NCI-H1048 (cell line): ENCODE results near the gene KCNC1.

ENCODE experiments used
- DNase-seq: peaks from one replicate; lab custom pipeline; 2025; lab: John Stamatoyannopoulos, UW

The KCNC1 gene

GRCh38 chr11:17734418-17734911, at the start of gene KCNC1:
Gene KCNC1, plus strand, starts transcription at chr11:17734781. Its CDS starts 1,222 bp downstream, at chr11:17736003.
- no peak for DNase-seq

DNA sequence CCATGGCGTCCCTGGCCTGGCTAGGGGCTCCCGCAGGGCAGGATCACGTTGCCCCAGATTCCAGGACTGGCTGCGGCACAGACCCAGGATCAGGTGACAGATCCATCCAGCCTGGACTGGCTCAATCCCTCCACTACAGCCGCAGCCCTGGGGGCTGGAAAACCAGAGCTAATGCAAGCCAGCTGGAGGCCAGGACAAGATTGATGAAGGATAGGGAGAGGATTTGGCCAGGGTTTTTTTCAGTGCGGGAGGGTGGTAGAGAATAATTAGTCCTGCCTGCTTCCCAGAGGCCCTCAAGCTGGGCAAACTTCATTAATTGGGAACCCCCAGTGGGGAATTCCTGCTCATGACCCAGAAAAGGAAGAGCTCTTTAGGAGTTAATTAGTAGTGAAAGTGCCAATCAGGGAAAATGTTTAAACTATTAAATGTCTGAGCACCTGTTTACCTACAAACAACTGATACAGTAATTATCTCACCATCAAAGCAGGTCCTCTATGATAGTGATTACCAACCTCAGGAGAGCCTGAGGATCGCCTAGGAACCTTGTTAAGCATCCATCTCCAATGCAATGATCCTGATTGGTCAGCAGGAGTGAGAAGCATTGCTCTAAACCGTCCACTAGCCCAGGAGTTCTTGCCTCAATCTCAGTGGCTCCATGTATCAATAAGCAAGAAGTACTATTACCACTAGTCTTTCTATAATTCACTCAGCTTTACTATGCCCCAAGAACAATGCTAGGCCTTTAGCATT, 48.2 kb upstream of the KCNC1 start:
- DNase-seq: no peak

DNA sequence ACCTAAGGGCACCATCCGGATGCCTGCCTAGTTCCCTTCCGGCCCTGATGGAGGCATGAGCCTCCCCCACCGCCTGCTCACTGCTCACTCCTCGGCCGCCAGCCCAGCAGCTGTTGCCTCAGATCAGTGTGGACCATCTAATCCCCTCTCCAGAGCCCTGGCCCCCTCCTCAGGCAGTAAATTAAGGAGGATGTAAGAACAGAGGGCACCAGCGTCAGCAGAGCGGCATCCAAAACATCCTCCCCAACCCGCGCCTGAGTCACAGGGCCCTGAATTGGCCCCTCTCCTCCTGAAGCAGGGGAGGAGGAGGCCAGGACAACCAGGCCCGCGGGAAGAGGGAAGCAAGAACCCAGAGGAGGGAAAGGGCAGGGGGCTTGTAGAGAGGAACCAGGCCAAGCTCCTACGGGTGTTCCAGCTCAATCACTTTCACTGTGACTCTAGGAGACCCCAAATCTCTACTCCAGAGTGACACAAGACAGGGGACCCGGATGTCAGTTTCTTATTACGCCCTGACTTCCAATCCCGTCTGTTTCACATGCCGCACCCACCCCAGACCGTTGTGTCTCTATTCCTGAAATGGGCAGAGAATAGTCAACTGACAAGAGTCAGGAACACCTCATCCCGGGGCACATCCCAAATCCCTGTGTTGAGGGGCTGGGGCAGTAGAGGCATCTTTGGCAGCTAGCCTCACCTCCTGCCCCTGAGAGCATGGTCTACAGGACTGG, 46.5 kb upstream of the KCNC1 start:
- no peak for DNase-seq

GRCh38 chr11:17691550-17691949, 43.0 kb upstream of the KCNC1 start:
- DNase-seq: no peak

- DNase-seq: no peak
These were observed 42.6 kb upstream of the KCNC1 start for GRCh38 chr11:17691976-17692375.

- DNase-seq: no peak
These were observed 41.6 kb upstream of the KCNC1 start for GRCh38 chr11:17692931-17693330.

DNA sequence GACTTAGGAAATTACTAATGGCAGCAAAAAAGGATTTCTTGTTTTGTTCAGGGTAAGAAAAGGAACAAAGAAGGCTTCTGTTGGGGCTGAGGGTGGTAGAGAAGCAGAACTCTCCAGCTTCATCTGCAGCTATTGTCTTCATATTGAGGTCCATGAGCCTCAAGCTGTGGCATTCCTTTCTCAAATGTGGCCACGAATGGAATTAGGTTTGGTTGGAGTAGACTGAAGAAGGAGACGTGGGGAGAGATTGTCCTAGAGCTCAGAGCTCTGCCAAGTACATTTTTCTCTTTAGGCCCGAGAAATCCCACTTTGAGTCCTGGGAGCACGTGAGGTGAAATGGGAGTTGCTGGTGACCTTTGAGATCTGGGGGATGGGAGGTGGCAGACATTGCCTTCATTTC, 41.0 kb upstream of the KCNC1 start:
- no peak for DNase-seq

- no peak for DNase-seq
These were observed 40.0 kb upstream of the KCNC1 start for GRCh38 chr11:17694494-17695110.

GRCh38 chr11:17695454-17696441, 38.8 kb upstream of the KCNC1 start:
- DNase-seq: no peak

- no peak for DNase-seq
These were observed 37.8 kb upstream of the KCNC1 start for GRCh38 chr11:17696741-17697140.

DNA sequence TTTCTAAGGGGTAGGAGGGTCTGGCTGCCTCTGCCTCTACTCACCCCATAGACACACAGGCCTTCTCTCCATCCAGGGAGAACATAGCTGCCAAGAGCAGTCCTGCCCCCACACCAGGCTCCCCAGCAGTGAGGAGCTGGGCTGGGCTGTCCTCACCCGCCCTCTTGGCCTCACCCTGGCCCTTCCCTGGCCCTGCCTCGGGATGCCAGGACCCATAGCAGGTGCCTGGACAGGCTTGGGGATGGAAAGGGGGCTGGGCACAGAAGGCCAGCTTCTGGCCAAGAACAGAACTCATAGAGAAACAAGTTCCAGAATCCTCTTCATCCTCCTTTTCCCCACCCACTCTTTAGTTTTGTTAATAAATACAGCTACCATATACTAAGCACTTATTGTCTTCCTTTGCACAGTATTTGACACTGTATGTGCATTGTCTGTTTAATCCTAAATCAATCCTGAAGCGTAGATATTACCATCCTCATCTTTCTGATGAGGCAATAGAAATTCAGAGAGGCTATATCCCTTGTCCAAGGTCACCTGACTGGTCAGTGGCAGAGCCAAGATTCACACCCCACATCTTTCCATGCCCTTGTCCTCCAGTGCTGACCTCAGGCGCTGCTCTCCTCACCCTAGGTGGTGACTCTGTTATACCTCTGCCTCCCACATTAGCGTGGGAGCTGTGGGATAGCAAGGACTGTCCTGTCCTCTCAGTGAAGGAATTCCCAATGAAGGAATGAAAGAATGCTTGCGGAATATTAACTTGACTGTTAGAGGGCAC, 37.2 kb upstream of the KCNC1 start:
- DNase-seq: no peak

DNA sequence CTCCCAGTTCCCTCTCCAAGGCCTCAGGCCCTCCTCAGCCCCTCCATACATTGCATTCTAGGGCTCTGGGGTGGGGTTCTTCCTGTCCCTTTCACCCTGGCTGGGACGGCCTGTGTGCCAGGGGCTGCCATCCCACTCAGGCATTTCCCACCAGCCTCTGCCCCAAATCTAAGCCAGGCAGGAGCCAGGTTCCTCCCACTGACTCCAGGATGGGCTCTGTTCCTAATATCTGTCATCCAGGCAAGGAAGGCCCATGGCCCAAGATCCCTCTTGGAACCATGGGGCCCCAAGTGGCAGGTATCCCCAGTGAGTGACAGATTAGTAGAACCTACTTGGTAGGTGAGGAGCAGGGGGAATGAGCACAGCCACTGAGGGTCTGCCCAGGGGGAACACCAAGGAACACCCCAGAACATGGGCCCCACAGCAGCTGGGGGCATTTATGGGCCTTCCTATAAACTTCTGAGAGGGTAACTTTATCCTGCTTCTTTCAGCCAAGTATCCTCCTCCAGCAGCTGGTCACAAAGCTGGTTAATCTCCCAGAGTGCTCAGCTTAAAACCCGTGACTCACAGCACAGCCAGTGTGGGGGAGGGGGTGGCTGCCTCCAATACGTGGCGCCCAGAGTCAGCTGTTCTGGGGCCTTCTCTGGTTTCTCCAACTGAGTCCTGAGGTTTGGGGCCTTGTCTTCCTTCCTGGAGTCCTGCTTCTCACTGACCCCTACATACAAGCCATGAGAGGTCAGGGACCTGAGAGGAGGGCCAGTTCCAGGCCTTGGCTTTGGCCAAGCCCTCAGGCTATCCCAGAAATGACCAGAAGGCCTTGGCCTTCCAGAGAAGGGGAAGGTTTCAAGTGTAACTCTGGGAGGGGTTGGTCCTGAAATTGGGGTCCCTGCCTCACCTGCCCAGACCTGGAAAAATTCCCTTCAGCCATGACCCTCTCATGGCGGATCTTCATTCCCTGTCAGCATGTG, 35.1 kb upstream of the KCNC1 start:
- no peak for DNase-seq

DNA sequence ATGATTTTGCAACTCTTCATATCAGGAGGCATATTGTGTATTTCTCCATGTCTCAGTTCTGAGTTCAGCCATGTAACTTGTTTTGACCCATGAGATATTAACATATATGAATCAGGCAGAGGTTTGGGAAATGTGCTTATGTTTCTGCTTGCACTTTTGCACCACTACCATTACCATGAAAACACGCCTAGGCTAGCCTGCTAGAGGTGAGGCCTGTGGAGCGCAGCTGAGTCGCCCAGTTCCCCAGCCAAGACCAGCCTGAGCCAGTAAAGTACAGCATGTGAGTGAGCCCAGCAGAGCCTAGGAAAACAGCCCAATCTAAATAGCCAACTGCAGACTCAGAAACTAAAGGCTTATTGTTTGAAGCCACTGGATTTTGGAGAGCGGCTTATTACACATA, 33.6 kb upstream of the KCNC1 start:
- no peak for DNase-seq

GRCh38 chr11:17702876-17703275, 31.7 kb upstream of the KCNC1 start:
- DNase-seq: no peak

- no peak for DNase-seq
These were observed 30.6 kb upstream of the KCNC1 start for GRCh38 chr11:17703951-17704350.

- DNase-seq: no peak
These were observed 26.8 kb upstream of the KCNC1 start for GRCh38 chr11:17707830-17708229.

DNA sequence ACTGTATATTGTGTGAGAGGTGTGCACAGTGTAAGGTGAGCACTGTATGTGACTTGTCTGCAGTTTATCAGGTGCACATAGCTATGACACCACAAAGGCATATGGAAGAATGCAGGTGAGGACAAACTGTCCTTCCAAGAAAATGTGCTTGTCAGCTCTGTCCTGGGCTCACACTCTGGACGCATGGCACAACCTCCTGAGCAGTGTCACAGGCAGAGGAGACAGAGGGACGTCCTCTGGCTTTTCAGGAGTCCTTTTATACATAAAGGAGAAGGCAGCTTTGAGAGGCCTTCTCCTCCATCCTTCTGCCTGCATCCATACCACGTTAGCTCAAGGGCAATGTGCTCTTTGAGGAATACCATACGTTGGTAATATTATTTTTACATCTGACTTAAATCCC, 22.7 kb upstream of the KCNC1 start:
- no peak for DNase-seq

GRCh38 chr11:17713851-17714250, 20.7 kb upstream of the KCNC1 start:
- no peak for DNase-seq

DNA sequence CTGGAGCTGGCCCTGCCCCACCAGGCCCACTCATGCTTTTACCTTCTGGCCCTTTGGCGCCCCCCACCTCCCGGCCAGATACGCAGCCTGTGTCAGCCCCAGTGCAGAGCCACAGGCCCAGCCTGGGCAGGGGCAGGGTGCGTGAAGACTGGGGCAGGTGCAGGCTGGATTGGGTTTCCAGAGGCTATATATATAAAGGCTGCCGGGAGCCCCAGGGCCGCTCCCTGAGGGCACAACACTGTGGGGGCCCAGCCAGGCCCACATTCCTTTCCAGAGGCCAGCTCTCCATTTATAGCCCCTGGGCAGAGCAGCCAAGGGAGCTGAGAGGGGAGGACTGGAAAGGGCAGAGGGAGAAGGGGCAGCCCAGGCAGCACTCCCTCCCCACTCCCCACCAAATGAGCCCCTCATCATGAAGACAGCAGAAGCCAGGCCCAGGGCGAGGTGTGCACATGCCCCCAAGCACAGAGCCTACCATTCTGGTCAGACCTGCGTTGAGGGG, 20.2 kb upstream of the KCNC1 start:
- DNase-seq: no peak

GRCh38 chr11:17714870-17715269, 19.7 kb upstream of the KCNC1 start:
- no peak for DNase-seq
